GM18520 (cell line): Measurements from ENCODE around the gene FNIP1.
"Not testable (repeated sequence)": the region's sequence is repeated elsewhere in the genome, so short reads cannot be mapped to it uniquely, and the experiment has no call there.

Source experiments
- ATAC-seq: cut with Tn5 transposase; IDR thresholded peaks from one replicate; pipeline ENCODE4 v1.9.1; 2021; ENCODE audit not compliant: unreplicated experiment

FNIP1 gene

DNA sequence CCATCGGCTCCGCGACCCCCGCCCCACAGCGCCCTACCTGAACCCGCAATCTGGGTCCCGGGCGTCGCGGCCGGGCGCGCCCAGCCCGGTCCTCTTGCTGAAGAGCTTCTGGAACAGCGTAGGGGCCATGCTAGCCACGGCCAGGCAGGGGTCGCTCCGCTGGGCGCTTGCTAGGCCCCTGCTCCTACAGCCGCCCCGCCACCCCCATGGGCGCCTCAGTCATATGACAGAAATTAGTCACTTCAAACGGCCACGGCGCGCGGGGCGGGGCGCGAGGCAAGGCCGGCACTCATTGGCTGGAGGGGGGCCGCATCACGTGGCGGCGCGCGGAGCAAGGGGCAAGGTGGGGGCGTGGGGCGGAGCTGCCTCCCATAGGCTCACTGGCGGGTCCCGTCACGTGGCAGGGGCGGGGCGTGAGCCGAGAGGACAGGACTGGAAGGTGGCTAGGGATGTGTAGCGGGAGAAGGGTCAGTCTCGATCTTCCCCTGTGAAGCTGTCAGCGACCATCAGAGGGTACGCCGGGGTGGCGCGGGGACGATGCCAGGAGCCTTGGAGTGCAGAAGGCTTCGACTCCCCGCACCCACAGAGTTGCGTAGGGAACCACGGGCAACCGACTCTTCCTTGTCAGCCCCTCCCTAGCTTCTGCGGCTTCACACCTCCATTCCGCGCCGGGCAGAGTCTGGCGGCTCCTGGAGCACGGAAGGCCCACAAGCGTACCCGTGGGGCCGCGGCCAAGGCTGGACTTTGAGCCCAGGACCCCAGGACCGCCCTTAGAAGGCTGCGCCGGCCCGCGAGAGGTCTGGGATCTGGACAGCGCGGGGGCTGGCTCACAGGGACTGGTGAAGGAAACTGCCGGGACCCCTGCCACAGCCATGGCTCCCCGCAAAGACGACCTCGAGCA is at the start of gene FNIP1:
TSS of gene FNIP1 (minus strand) at position 225 of the 901 bp plus-strand sequence. CDS start at position 129, 96 bp downstream.
- ATAC-seq, result peak; percentile 87

GRCh38 chr5:131846536-131846935 is 49.7 kb upstream of the FNIP1 start:
- ATAC-seq, result no peak

GRCh38 chr5:131845828-131846227 is 49.0 kb upstream of the FNIP1 start:
- ATAC-seq, result no peak

- not testable (repeated sequence) for ATAC-seq
Measured at GRCh38 chr5:131842971-131843370, 46.2 kb upstream of the FNIP1 start.

DNA sequence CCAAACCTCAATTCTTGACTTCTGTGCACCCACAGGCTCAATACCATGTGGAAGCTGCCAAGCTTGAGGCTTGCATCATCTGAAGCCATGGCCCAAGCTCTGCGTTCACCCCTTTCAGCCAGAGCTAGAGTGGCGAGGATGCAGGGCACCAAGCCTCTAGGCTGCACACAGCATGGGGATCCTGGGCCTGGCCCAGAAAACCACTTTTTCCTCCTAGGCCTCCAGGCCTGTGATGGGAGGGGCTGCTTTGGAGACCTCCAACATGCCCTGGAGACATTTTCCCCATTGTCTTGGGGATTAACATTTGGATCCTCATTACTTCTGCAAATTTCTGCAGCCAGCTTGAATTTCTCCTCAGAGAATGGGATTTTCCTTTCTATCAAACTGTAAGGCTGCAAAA is 35.9 kb upstream of the FNIP1 start:
- not testable (repeated sequence) for ATAC-seq

GRCh38 chr5:131825404-131826013 is 28.7 kb upstream of the FNIP1 start:
- ATAC-seq, result peak; percentile 92

DNA sequence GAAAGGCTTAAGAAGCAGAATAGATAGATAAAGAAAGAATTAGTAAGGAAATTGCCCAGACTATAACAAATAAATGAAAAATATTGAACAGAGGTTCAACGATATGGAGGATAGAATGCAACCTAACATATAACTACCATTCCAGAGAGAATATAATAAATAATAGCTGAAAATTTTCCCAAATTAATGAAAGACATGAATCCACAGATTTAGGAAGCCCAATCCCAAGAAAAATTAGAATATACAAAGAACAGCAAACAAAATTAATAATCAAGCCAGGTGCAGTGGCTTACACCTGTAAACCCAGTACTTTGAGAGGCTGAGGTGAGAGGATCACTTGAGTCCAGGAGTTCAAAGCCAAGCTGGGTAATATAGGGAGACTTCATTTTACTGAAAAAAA is 27.8 kb upstream of the FNIP1 start:
- ATAC-seq, result no peak

DNA sequence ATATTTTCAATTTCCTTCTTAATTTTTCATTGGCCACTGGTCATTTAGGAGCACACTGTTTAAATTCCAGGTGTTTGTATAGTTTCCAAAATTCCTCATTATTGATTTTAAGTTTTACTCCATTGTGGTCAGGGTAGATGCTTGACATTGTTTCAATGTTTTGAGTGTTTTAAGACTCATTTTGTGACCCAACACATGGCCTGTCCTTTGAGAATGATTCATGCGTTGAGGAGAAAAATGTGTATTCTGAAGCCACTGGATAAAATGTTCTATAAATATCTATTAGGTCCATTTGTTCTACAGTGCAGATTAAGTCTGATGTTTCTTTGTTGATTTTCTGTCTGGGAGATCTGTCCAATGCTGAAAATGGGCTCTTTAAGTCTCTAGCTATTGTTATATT is 24.4 kb upstream of the FNIP1 start:
- ATAC-seq, result no peak

DNA sequence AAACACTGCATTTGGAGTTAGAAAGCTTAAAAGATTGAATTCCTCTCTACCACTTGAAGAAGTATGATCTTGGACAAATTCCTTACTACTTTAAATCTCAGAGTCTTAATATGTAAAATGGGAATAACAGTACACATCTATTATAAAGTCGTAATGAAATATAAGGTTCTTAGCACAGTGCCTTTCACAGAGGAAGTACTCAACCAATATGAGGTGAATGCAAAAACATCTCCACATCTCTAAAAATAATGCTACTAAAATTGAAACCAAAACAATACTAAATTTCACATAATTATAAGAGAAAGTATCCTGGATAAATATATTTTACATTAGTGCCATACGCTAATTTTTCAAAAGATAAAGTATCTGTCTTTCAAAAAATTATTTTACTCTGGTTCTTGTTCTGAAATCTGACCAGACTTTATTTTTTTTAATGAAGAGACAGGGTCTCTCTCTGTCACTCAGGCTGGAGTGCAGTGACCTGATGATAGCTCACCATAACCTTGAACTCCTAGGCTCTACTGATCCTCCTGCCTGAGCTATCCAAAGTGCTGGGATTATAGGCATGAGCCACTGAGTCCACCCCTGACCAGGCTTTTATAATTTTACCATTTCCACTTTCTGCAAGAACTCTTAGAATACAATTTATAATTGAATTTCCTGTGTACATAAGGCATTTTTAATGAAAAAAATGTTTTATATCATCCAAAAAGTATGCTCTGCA is 21.3 kb upstream of the FNIP1 start:
- no peak for ATAC-seq

GRCh38 chr5:131814990-131815389 is 18.2 kb upstream of the FNIP1 start:
- no peak for ATAC-seq

DNA sequence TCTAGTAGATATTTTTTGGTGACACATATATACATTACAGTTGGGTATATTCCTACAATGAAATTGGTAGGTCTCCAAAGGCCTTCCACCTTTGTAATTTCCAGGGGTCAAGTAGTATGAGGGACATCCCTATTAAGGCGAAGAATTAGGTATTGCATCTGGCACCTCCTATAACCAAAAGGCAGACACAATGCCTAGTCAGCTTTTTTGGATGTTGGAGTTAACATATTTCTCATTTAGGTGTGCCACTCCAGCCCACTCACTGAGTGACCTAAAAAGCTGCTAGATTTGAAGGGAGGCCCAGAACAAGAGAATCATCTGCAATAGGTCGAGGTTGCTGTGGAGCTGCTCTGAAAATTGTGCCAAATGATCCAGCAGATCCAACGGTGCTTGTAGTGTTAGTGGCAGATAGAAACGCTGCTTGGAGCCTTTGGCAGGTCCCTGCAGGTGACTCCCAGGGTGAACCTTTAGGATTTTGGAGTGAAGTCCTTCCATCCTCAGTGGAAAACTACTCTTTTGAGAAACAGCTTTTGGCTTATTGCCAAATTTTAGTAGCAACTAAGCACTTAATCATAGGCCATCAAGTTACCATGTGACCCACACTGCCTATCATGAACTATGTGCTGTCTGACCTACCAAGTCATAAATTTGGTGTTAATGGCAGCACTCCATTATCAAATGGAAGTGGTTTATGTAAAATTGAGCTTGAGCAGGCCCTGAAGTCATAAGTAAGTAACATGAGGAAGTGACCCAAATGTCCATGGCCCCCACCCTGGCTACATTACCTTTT is 15.7 kb upstream of the FNIP1 start:
- no peak for ATAC-seq

GRCh38 chr5:131810510-131811249 is 13.9 kb upstream of the FNIP1 start:
- no peak for ATAC-seq

GRCh38 chr5:131795879-131796792 is 681 bp downstream of the FNIP1 start:
- peak; percentile 2 for ATAC-seq

DNA sequence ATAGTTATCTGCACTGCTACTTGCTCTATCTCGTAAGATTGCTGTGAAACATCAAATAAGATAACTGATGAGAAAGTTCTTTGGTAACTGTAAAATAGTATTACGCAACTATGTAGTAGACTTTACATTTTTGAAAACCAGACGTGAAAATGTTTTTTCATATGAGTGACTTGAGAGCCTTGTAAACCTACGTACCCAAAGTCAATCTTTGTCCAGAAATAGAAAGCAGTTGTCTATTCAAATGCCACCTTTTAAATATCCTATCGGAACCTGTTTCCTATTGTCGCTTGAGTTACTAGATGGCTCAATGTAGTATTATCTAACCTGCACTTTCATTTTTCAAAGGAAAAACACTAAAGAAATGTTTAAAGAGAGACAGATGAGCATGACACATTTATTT is 1.6 kb downstream of the FNIP1 start:
- no peak for ATAC-seq

GRCh38 chr5:131794586-131794985 is 2.2 kb downstream of the FNIP1 start:
- no peak for ATAC-seq

DNA sequence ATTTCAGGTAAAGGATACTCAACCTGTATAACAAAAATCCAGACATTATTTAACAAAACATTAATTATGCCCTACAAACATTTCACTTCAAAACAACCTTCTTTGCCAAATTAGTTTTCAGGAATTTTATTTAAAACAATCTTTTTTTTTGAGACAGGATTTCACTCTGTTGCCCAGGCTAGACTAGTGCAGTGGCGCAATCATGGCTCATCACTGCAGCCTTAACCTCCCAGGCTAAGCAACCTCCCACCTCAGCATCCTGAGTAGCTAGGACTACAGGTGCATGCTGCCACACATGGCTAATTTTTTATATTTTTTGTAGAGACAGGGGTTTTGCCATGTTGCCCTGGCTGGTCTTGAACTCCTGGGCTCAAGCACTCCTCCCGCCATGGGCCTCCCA is 3.9 kb downstream of the FNIP1 start:
- ATAC-seq, result no peak

DNA sequence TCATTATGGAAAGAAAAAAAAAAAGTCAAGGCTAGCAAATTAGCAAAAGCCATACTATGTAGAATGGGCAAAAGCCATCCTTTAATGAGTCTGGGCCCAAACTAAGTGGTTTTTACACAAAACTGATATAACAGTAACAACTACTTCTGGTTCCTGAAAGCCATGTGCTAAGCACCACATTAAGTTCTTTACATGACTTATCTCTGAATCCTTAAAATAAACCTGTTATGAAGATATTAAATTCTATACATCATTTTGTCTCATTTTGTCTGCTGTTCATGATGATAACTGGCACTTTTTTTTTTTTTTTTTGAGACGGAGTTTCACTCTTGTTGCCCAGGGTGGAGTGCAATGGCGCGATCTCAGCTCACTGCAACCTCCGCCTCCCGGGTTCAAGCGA is 5.0 kb downstream of the FNIP1 start:
- ATAC-seq, result no peak

DNA sequence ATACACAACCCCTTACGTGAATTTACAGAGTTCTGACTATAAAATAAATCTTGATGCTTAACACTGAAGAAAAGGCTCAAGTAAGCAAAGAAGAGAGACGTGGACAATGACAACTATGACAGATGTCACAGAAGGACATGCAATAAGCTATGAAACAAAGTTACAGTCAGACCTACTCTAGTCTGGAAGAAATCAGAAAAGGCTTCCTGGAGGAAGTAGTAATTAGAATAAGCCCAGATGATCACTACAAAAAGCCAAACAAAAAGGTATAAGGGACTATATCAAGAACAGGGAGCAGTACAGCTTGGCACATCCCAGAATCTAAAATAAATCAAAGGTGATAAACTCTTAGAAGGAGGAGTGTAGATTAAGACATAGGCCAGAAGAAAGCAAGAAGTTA is 6.3 kb downstream of the FNIP1 start:
- no peak for ATAC-seq

- ATAC-seq, result no peak
Measured at GRCh38 chr5:131789765-131790164, 7.1 kb downstream of the FNIP1 start.
